ENCODE measurements around the gene PKNOX2.

PKNOX2 gene

GRCh38 chr11:125372088-125372487, 207.5 kb downstream of the PKNOX2 start:
- no peak overlapping the region for H3K4me3 ChIP-seq (ENCODE audit: low read depth, low read length)
- no peak for TF ChIP-seq CTCF (IDR thresholded peaks at IDR 0.05; ENCODE audit: control insufficient read depth, extremely low read depth, insufficient read depth)
- no peak for DNase-seq (ENCODE audit: low read depth)

GRCh38 chr11:125372911-125373310, 208.4 kb downstream of the PKNOX2 start:
- no peak for DNase-seq (ENCODE audit: low read depth)
- no peak overlapping the region for H3K4me3 ChIP-seq (ENCODE audit: low read depth, low read length)
- TF ChIP-seq CTCF (IDR thresholded peaks at IDR 0.05; ENCODE audit: control insufficient read depth, extremely low read depth, insufficient read depth) = no peak

GRCh38 chr11:125373426-125374391, 209.2 kb downstream of the PKNOX2 start:
- no peak for TF ChIP-seq CTCF (IDR thresholded peaks at IDR 0.05; ENCODE audit: control insufficient read depth, extremely low read depth, insufficient read depth)
- no peak for DNase-seq (ENCODE audit: low read depth)
- H3K4me3 ChIP-seq (ENCODE audit: low read depth, low read length) = no peak overlapping the region

- no peak for TF ChIP-seq CTCF (IDR thresholded peaks at IDR 0.05; ENCODE audit: control insufficient read depth, extremely low read depth, insufficient read depth)
- no peak overlapping the region for H3K4me3 ChIP-seq (ENCODE audit: low read depth, low read length)
- DNase-seq (ENCODE audit: low read depth) = no peak
These were observed 209.8 kb downstream of the PKNOX2 start for GRCh38 chr11:125374398-125374797.

- TF ChIP-seq CTCF (IDR thresholded peaks at IDR 0.05; ENCODE audit: control insufficient read depth, extremely low read depth, insufficient read depth) = no peak
- no peak overlapping the region for H3K4me3 ChIP-seq (ENCODE audit: low read depth, low read length)
- no peak for DNase-seq (ENCODE audit: low read depth)
These were observed 210.6 kb downstream of the PKNOX2 start for GRCh38 chr11:125375146-125375545.

GRCh38 chr11:125376117-125376516, 211.6 kb downstream of the PKNOX2 start:
- H3K4me3 ChIP-seq (ENCODE audit: low read depth, low read length) = no peak overlapping the region
- no peak for DNase-seq (ENCODE audit: low read depth)
- no peak for TF ChIP-seq CTCF (IDR thresholded peaks at IDR 0.05; ENCODE audit: control insufficient read depth, extremely low read depth, insufficient read depth)
